Measurements from ENCODE around the gene CDK5RAP1.

DNA sequence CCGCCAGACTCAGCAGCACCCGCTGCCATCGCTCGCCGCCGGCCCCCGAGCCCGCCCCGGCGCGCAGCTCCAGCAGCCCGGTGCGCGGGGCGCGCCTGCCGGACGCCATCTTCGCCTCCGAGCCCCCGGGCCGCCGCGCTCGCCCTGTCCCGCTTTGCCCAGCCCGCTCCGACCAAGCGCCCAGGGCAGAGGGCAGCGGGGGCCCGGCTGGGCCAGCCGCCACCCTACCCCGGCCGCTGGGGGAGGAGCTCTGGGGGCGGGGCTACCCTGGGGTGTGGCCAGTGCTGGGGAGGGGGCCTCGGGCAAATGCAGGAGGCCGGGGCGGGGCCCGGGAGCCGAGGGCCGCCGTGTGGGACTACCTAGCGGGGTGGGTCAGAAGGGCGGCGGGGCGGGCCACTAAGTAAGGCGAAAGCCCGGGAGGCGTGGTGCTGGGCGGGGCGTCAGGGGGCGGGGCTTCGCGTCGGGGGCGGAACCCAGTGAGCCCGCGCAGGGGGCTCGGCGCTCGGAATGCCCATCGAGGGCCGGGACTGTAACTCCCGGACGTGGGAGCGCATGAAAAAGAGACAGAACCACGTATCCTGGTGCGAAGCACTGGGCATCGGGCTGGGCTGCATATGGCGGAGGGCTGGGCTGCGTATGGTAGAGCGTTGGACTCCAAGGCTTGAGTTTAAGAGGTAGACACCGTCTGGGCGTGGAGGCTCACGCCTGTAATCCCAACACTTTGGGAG is 42.4 kb upstream of the CDK5RAP1 start, which contains the start of gene SNTA1:
- TF ChIP-seq, protein P1, sequence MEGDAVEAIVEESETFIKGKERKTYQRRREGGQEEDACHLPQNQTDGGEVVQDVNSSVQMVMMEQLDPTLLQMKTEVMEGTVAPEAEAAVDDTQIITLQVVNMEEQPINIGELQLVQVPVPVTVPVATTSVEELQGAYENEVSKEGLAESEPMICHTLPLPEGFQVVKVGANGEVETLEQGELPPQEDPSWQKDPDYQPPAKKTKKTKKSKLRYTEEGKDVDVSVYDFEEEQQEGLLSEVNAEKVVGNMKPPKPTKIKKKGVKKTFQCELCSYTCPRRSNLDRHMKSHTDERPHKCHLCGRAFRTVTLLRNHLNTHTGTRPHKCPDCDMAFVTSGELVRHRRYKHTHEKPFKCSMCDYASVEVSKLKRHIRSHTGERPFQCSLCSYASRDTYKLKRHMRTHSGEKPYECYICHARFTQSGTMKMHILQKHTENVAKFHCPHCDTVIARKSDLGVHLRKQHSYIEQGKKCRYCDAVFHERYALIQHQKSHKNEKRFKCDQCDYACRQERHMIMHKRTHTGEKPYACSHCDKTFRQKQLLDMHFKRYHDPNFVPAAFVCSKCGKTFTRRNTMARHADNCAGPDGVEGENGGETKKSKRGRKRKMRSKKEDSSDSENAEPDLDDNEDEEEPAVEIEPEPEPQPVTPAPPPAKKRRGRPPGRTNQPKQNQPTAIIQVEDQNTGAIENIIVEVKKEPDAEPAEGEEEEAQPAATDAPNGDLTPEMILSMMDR (IDR thresholded peaks at IDR 0.05): peak in 2 of 4 experiments; percentile 11 to 12
- peak; percentile 34 to 59 for TF ChIP-seq POLR2A (IDR thresholded peaks at IDR 0.05)
- TF ChIP-seq POLR2AphosphoS5 (IDR thresholded peaks at IDR 0.05): peak; percentile 5
- TF ChIP-seq EP300 (IDR thresholded peaks at IDR 0.05): no peak
